ENCODE measurements around the gene PLXND1. TPM values are rescaled to one million over a fixed set of nuclear protein-coding genes. Genes with fewer than 3 reads are reported as not detected.

PLXND1 gene
- total and polyA plus RNA-seq, 2 donors (not counting 1 experiment from before 2014, with no cell fraction given) = 89.6 to 109 TPM

DNA sequence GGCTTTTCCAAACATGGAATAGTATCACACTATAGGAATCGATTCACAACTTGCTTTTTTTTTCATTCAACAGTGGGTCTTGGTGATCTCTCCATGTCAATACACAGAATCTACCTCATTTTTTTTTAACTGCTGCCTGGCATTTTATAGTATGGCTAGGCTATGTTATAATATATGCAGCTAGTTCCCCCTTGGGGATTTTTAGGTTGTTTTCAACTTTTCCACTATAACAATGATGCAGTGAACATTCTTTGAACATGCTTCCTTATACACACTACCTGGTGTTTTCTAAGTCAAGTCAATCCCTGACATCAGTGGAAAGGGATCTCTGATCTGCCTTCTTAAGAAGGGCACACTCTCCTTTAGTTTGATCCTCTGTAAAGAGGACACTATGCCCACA is 46.5 kb upstream of the PLXND1 start:
- Histone ChIP-seq H3K9ac (ENCODE audit: insufficient read depth, low read length) (no peak overlapping the region), H3K79me2 (ENCODE audit: control insufficient read depth, insufficient read depth, low read length) (no peaks in the 10 kb centered on the region), H4K20me1 (ENCODE audit: control insufficient read depth, extremely low read depth, insufficient read depth, low read length) (no peaks in the 10 kb centered on the region), H3K9me3 (ENCODE audit: control insufficient read depth, insufficient read depth, low read depth, low read length) (no peaks in the 10 kb centered on the region), H3K4me1 (ENCODE audit: control insufficient read depth, extremely low read depth, insufficient read depth, low read length) (peaks cover 19% of the 10 kb centered on the region), H3K27me3 (ENCODE audit: control insufficient read depth, insufficient read depth, low read length) (no peaks in the 10 kb centered on the region), H2AFZ (ENCODE audit: low read length) (no peak overlapping the region), H3K36me3 (ENCODE audit: control insufficient read depth, insufficient read depth, low read length) (no peaks in the 10 kb centered on the region), H3K27ac (ENCODE audit: insufficient read depth, low read length) (no peak overlapping the region), H3K4me3 (replicated peaks in 1 of 4; ENCODE audit: control extremely low read depth in 1 of 4, insufficient read depth in 1 of 4, low read depth in 3 of 4, low read length in 4 of 4) (no peak overlapping the region), H3K4me2 (ENCODE audit: extremely low read depth, insufficient read depth, low read length) (no peak overlapping the region)
- no peak for DNase-seq (ENCODE audit: low read depth in 2 of 2)
- TF ChIP-seq, protein P1, sequence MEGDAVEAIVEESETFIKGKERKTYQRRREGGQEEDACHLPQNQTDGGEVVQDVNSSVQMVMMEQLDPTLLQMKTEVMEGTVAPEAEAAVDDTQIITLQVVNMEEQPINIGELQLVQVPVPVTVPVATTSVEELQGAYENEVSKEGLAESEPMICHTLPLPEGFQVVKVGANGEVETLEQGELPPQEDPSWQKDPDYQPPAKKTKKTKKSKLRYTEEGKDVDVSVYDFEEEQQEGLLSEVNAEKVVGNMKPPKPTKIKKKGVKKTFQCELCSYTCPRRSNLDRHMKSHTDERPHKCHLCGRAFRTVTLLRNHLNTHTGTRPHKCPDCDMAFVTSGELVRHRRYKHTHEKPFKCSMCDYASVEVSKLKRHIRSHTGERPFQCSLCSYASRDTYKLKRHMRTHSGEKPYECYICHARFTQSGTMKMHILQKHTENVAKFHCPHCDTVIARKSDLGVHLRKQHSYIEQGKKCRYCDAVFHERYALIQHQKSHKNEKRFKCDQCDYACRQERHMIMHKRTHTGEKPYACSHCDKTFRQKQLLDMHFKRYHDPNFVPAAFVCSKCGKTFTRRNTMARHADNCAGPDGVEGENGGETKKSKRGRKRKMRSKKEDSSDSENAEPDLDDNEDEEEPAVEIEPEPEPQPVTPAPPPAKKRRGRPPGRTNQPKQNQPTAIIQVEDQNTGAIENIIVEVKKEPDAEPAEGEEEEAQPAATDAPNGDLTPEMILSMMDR (conservative IDR thresholded peaks at IDR 0.05 in 1 of 2, IDR thresholded peaks at IDR 0.05 in 1 of 2; ENCODE audit: low read depth in 1 of 2, low read length in 2 of 2) = no peak

DNA sequence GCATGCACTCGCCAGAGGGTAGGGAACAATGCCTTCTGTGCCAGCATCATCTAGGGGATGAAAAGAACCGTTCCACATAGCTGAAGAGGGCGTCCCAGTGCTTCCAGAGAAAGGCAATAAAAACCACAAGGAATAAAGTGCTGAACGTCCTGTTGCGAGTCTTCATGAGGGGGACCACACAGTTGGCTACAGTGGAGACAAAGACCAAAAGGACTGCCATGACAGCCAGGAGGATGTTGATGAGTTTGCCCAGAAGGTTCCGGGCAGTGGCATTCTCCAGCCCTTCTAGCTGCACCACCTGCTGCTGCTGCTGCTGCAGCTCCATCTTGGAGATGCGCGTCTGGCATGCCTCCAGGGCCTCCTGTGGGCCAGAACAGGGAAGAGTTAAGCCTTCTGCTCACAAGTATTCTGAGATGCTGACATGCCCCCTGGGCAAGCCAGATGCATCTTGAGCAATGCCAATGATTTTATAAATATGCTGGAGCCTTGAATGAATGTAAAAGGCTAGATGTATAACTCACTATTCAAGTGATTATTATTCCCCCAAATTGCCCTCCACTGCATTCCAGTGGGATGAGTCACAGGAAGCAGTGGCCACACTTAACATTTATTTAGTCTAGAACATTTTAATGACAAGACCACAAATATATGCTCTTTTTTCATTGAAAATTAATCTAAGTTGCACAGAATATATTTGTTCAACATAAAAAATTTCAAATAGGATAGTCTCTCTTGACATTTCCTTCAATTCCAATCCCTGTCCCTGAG is 45.1 kb upstream of the PLXND1 start:
- H3K27me3 ChIP-seq (ENCODE audit: control insufficient read depth, insufficient read depth, low read length) = no peaks in the 10 kb centered on the region
- H2AFZ ChIP-seq (ENCODE audit: low read length) = no peak overlapping the region
- TF ChIP-seq, protein P1 (conservative IDR thresholded peaks at IDR 0.05 in 1 of 2, IDR thresholded peaks at IDR 0.05 in 1 of 2; ENCODE audit: low read depth in 1 of 2, low read length in 2 of 2) = peak in 1 of 2 donors; percentile 3
- no peak for TF ChIP-seq EZH2 (IDR thresholded peaks at IDR 0.05; ENCODE audit: low read length, missing control alignments)
- H3K9me3 ChIP-seq (ENCODE audit: control insufficient read depth, insufficient read depth, low read depth, low read length) = no peaks in the 10 kb centered on the region
- H3K36me3 ChIP-seq (ENCODE audit: control insufficient read depth, insufficient read depth, low read length) = no peaks in the 10 kb centered on the region
- H3K4me1 ChIP-seq (ENCODE audit: control insufficient read depth, extremely low read depth, insufficient read depth, low read length) = peaks cover 15% of the 10 kb centered on the region
- H3K27ac ChIP-seq (ENCODE audit: insufficient read depth, low read length) = no peak overlapping the region
- no peak overlapping the region for H3K9ac ChIP-seq (ENCODE audit: insufficient read depth, low read length)
- no peak overlapping the region for H3K4me3 ChIP-seq (replicated peaks in 1 of 4; ENCODE audit: control extremely low read depth in 1 of 4, insufficient read depth in 1 of 4, low read depth in 3 of 4, low read length in 4 of 4)
- no peaks in the 10 kb centered on the region for H4K20me1 ChIP-seq (ENCODE audit: control insufficient read depth, extremely low read depth, insufficient read depth, low read length)
- DNase-seq (ENCODE audit: low read depth in 2 of 2) = peak; percentile 70 to 94
- no peaks in the 10 kb centered on the region for H3K79me2 ChIP-seq (ENCODE audit: control insufficient read depth, insufficient read depth, low read length)
- peak overlapping the region; percentile 49 for H3K4me2 ChIP-seq (ENCODE audit: extremely low read depth, insufficient read depth, low read length)

DNA sequence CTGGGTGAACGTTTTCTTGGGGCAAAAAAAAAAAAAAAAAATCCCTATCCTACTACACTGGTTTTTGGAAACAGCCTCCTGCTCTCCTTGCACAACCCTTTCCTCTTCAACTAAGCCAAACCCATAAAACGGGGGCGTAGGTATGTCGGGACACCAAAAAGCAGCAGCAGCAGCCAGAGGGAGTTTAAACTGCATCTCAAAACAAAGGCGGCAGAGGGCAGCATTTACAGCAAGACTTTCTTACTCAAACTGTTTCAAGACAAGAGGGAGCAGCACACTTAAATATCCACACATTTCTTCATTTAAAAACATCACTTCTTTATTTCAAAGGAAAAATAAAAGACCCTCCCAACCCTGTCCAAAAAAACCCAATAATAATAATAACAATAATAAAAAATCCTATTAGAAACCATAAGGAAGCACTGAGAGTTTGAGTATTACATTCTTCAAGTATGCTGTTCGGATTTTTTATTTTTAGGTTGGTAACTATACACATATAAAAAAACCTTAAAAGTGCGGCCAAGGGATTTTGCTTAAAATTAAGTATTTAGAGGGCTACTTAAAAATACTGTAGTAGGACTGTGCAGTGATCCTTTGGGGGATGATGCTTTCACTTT is 43.9 kb upstream of the PLXND1 start:
- H3K79me2 ChIP-seq (ENCODE audit: control insufficient read depth, insufficient read depth, low read length) = no peaks in the 10 kb centered on the region
- no peak overlapping the region for H3K4me2 ChIP-seq (ENCODE audit: extremely low read depth, insufficient read depth, low read length)
- H3K4me3 ChIP-seq (replicated peaks in 1 of 4; ENCODE audit: control extremely low read depth in 1 of 4, insufficient read depth in 1 of 4, low read depth in 3 of 4, low read length in 4 of 4) = no peak overlapping the region
- H3K36me3 ChIP-seq (ENCODE audit: control insufficient read depth, insufficient read depth, low read length) = no peaks in the 10 kb centered on the region
- no peaks in the 10 kb centered on the region for H3K9me3 ChIP-seq (ENCODE audit: control insufficient read depth, insufficient read depth, low read depth, low read length)
- peak; percentile 81 to 85 for DNase-seq (ENCODE audit: low read depth in 2 of 2)
- no peak for TF ChIP-seq EZH2 (IDR thresholded peaks at IDR 0.05; ENCODE audit: low read length, missing control alignments)
- TF ChIP-seq, protein P1 (conservative IDR thresholded peaks at IDR 0.05 in 1 of 2, IDR thresholded peaks at IDR 0.05 in 1 of 2; ENCODE audit: low read depth in 1 of 2, low read length in 2 of 2) = peak; percentile 71 to 72
- H3K9ac ChIP-seq (ENCODE audit: insufficient read depth, low read length) = no peak overlapping the region
- H4K20me1 ChIP-seq (ENCODE audit: control insufficient read depth, extremely low read depth, insufficient read depth, low read length) = no peaks in the 10 kb centered on the region
- H3K4me1 ChIP-seq (ENCODE audit: control insufficient read depth, extremely low read depth, insufficient read depth, low read length) = peaks cover 15% of the 10 kb centered on the region
- no peak overlapping the region for H2AFZ ChIP-seq (ENCODE audit: low read length)
- no peaks in the 10 kb centered on the region for H3K27me3 ChIP-seq (ENCODE audit: control insufficient read depth, insufficient read depth, low read length)
- no peak overlapping the region for H3K27ac ChIP-seq (ENCODE audit: insufficient read depth, low read length)

Data from fibroblast of lung (primary cell).